NCI-H82 treated with DMSO at 0.1 percent for 48 hours (cell line): ENCODE data around the gene ZDHHC20.
A peak's percentile ranks its signal among the peaks of the same experiment; 100 is the strongest.

ENCODE experiments used
- DNase-seq: peaks from one replicate; lab custom pipeline; 2025; ENCODE audit not compliant: unreplicated experiment; lab: John Stamatoyannopoulos, UW

The ZDHHC20 gene

GRCh38 chr13:21458813-21459701, at the start of gene ZDHHC20:
ZDHHC20 (minus strand) TSS chr13:21459303; CDS start chr13:21459171, 132 bp downstream.
- peak; percentile 59 for DNase-seq

GRCh38 chr13:21504379-21504778, 45.3 kb upstream of the ZDHHC20 start:
- no peak for DNase-seq

GRCh38 chr13:21501686-21502085, 42.6 kb upstream of the ZDHHC20 start:
- no peak for DNase-seq

- DNase-seq = no peak
Observed at GRCh38 chr13:21486322-21486721, 27.2 kb upstream of the ZDHHC20 start.

- no peak for DNase-seq
Observed at GRCh38 chr13:21483748-21484147, 24.6 kb upstream of the ZDHHC20 start.

GRCh38 chr13:21481359-21481758, 22.3 kb upstream of the ZDHHC20 start:
- DNase-seq = no peak

GRCh38 chr13:21478881-21479808, 20.0 kb upstream of the ZDHHC20 start:
- peak; percentile 31 for DNase-seq

- DNase-seq = peak; percentile 73
Observed at GRCh38 chr13:21476893-21477472, 17.9 kb upstream of the ZDHHC20 start.

GRCh38 chr13:21475115-21475514, 16.0 kb upstream of the ZDHHC20 start:
- DNase-seq = no peak

- DNase-seq = no peak
Observed at GRCh38 chr13:21470785-21471184, 11.7 kb upstream of the ZDHHC20 start.

GRCh38 chr13:21466527-21466926, 7.4 kb upstream of the ZDHHC20 start:
- no peak for DNase-seq

- no peak for DNase-seq
Observed at GRCh38 chr13:21465710-21466160, 6.6 kb upstream of the ZDHHC20 start.

GRCh38 chr13:21463424-21463823, 4.3 kb upstream of the ZDHHC20 start:
- DNase-seq = no peak

- DNase-seq = no peak
Observed at GRCh38 chr13:21461131-21461530, 2.0 kb upstream of the ZDHHC20 start.

- DNase-seq = no peak
Observed at GRCh38 chr13:21458451-21458812, 671 bp downstream of the ZDHHC20 start.

- no peak for DNase-seq
Observed at GRCh38 chr13:21453387-21454081, 5.6 kb downstream of the ZDHHC20 start.

- no peak for DNase-seq
Observed at GRCh38 chr13:21450936-21451335, 8.2 kb downstream of the ZDHHC20 start.

GRCh38 chr13:21446656-21447055, 12.4 kb downstream of the ZDHHC20 start:
- DNase-seq = no peak

GRCh38 chr13:21445759-21446158, 13.3 kb downstream of the ZDHHC20 start:
- DNase-seq = no peak

- no peak for DNase-seq
Observed at GRCh38 chr13:21443171-21443570, 15.9 kb downstream of the ZDHHC20 start.

GRCh38 chr13:21436582-21436981, 22.5 kb downstream of the ZDHHC20 start:
- DNase-seq = no peak
